ENCODE measurements around the gene IWS1. TPM values are rescaled to one million over a fixed set of nuclear protein-coding genes. Genes with fewer than 3 reads are reported as not detected.

Gene IWS1
- total and polyA plus RNA-seq, 10 of the 15 experiments (the other 5 are each of a cell fraction or from before 2014, with no cell fraction given): 21.9 to 68.9 (median 45.8) TPM

DNA sequence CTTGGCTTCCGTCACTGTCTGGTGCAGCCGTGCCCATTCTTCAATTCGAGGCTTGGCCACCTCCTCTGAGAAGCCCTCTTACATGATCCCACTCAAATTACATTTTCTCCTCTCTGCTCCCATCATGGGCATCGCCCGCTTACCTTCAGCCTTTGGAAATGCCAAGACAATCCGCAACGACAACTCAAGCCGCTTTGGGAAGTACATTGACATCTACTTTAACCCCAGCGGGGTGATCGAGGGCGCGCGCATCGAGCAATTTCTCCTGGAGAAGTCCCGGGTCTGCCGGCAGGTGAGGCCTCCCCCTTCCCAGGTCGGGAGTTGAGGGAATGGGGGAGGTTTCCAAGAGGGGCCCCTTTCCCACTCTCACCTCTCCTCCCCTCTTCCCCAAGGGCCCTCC is 47.5 kb upstream of the IWS1 start:
- WGBS (ENCODE audit: insufficient coverage, insufficient replicate concordance, low lambda C conversion rate, missing lambda C conversion rate): 94% methylated on average over 17 of the region's 17 CpGs
- ATAC-seq (no peak), DNase-seq (ENCODE audit: low read depth, low spot score) (no peak), FAIRE-seq (no peak)
- BruUV-seq (replicated peaks): no TSS peak
- SMC1A ChIA-PET (ENCODE audit: uncharacterized antibody, unreplicated experiment): no interaction called here
- Histone ChIP-seq H3K36me3 (ENCODE audit: control insufficient read depth in 2 of 2, insufficient read depth in 2 of 2, low read length in 1 of 2) (no peaks in the 10 kb centered on the region), H4K20me1 (ENCODE audit: control insufficient read depth, insufficient read depth) (no peaks in the 10 kb centered on the region), H3K4me1 (ENCODE audit: control insufficient read depth, insufficient read depth, low read length) (peaks cover 23% of the 10 kb centered on the region), H3K27ac (ENCODE audit: control insufficient read depth, insufficient read depth) (no peak overlapping the region), H3K9me3 (replicated peaks; ENCODE audit: control insufficient read depth, insufficient read depth, low read length) (no peaks in the 10 kb centered on the region), H2AFZ (ENCODE audit: control insufficient read depth, low read depth, low read length) (no peak overlapping the region), H3K4me3 (no peak overlapping the region), H3K79me2 (ENCODE audit: control insufficient read depth, insufficient read depth, low read length) (no peaks in the 10 kb centered on the region), H3K9ac (ENCODE audit: control insufficient read depth, insufficient read depth, low read length) (no peak overlapping the region), H3K27me3 (replicated peaks in 1 of 2; ENCODE audit: control insufficient read depth in 2 of 2, insufficient read depth in 2 of 2, low read length in 1 of 2) (peaks cover 0 to 1% of the 10 kb centered on the region in 2 experiments; a peak in 2 of 4 replicates), H3K4me2 (ENCODE audit: control insufficient read depth, insufficient read depth) (no peak overlapping the region)
- intact Hi-C loops (cut with micrococcal nuclease; ENCODE audit: unreplicated experiment) (no loop called here), in situ Hi-C loops (cut with MboI) (no loop called here)
- RAD21 ChIA-PET (ENCODE audit: unreplicated experiment): no interaction called here
- CTCF ChIA-PET: no interaction called here
- POLR2A ChIA-PET: no interaction called here
- no peak for TF ChIP-seq GATAD2B (conservative IDR thresholded peaks at IDR 0.05; ENCODE audit: low read depth)
- no peak for TF ChIP-seq ZNF217 (IDR thresholded peaks at IDR 0.05)
- TF ChIP-seq DPF2 (IDR thresholded peaks at IDR 0.05): no peak
- TF ChIP-seq MXI1 (IDR thresholded peaks at IDR 0.05; ENCODE audit: low read depth, low read length): no peak
- no peak for TF ChIP-seq ZBED1 (IDR thresholded peaks at IDR 0.05; ENCODE audit: borderline replicate concordance)
- TF ChIP-seq ASH2L (IDR thresholded peaks at IDR 0.05; ENCODE audit: borderline replicate concordance, low read depth): no peak
- no peak for TF ChIP-seq TARDBP (IDR thresholded peaks at IDR 0.05; ENCODE audit: borderline replicate concordance)
- no peak for TF ChIP-seq HDAC6 (IDR thresholded peaks at IDR 0.05; ENCODE audit: unreplicated experiment)
- no peak for TF ChIP-seq EGR1 (IDR thresholded peaks at IDR 0.05; ENCODE audit: borderline replicate concordance in 1 of 2, low read depth in 2 of 2, low read length in 2 of 2)
- TF ChIP-seq JUNB (IDR thresholded peaks at IDR 0.05): no peak
- TF ChIP-seq MEF2A (IDR thresholded peaks at IDR 0.05; ENCODE audit: insufficient read depth, low read depth, low read length): no peak
- no peak for TF ChIP-seq ZNF384 (IDR thresholded peaks at IDR 0.05; ENCODE audit: borderline replicate concordance, low read depth, low read length)
- TF ChIP-seq EZH2 (IDR thresholded peaks at IDR 0.05; ENCODE audit: borderline replicate concordance, control insufficient read depth, low read depth, low read length): no peak
- TF ChIP-seq KDM1A (IDR thresholded peaks at IDR 0.05; ENCODE audit: borderline replicate concordance): no peak

Data from GM12878 (cell line).